IMR-90 (cell line): ENCODE data around the gene L3MBTL4. TPM values are rescaled to one million over a fixed set of nuclear protein-coding genes. Genes with fewer than 3 reads are reported as not detected.

Experiments used
- ATAC-seq: fragments of 200-7000 bp; cut with Tn5 transposase; 2 replicates; pipeline ENCODE4 v1.9.1; 2020; ENCODE audit warnings: low read depth, mild to moderate bottlenecking, moderate library complexity
- BruUV-seq: library from RNA; stranded (reverse); fragments of 400-500 nt; replicated peaks from 2 replicates; lab custom pipeline; 2021; lab: Mats Ljungman, UMichigan
- CTCF ChIA-PET: fragments of 300-600 bp; formaldehyde crosslinking; extraction: SDS; loops from one replicate; lab custom pipeline; 2021; ENCODE audit warnings: antibody characterized with exemption; lab: Yijun Ruan, JAX
- POLR2A ChIA-PET: fragments of 300-600 bp; sonication (Branson Sonifier 250); formaldehyde crosslinking; loops from one replicate; lab custom pipeline; 2022; ENCODE audit warnings: antibody characterized with exemption; ENCODE audit not compliant: unreplicated experiment; lab: Charles Lee
- DNase-seq: peaks from one replicate; pipeline ENCODE4 v3.0.0; 2013
- H2AFZ ChIP-seq: replicated peaks from 2 replicates; pipeline ENCODE3; 2013; ENCODE audit warnings: low read length, mild to moderate bottlenecking; ENCODE audit not compliant: poor library complexity
- H2AK5ac ChIP-seq: 2 replicates; pipeline ENCODE4 v1.6.1; 2013; ENCODE audit warnings: low read depth, low read length, inconsistent platforms
- H2AK9ac ChIP-seq: replicated peaks from 2 replicates; pipeline ENCODE3; 2013; ENCODE audit warnings: mild to moderate bottlenecking, low read depth, low read length, moderate library complexity; ENCODE audit not compliant: poor library complexity
- H2BK120ac ChIP-seq: 2 replicates; pipeline ENCODE4 v1.6.1; 2013; ENCODE audit warnings: low read depth, low read length, inconsistent platforms
- H2BK15ac ChIP-seq: 3 replicates; pipeline ENCODE4 v1.6.1; 2013; ENCODE audit warnings: low read depth, low read length, inconsistent platforms
- H2BK20ac ChIP-seq: 2 replicates; pipeline ENCODE4 v1.6.1; 2013; ENCODE audit warnings: low read depth, mild to moderate bottlenecking, inconsistent platforms, low read length, moderate library complexity
- H2BK5ac ChIP-seq: 2 replicates; pipeline ENCODE4 v1.6.1; 2013; ENCODE audit warnings: mild to moderate bottlenecking, low read depth, low read length, inconsistent platforms; ENCODE audit not compliant: poor library complexity, severe bottlenecking
- H3K14ac ChIP-seq: replicated peaks from 2 replicates; pipeline ENCODE4 v1.6.1; 2013; ENCODE audit warnings: low read depth, low read length, inconsistent platforms
- H3K18ac ChIP-seq: 2 replicates; pipeline ENCODE4 v1.6.1; 2013; ENCODE audit warnings: low read depth, low read length, control low read depth
- H3K23ac ChIP-seq: 2 replicates; pipeline ENCODE4 v1.6.1; 2013; ENCODE audit warnings: low read depth, low read length, inconsistent platforms
- H3K27ac ChIP-seq: 2 replicates; pipeline ENCODE4 v1.5.1; 2013; ENCODE audit warnings: mild to moderate bottlenecking, control low read depth, low read length; ENCODE audit not compliant: insufficient read depth
- H3K27me3 ChIP-seq: 2 replicates; pipeline ENCODE4 v1.6.1; 2013; ENCODE audit warnings: low read length; ENCODE audit not compliant: control insufficient read depth, insufficient read depth
- H3K36me3 ChIP-seq: 2 replicates; pipeline ENCODE4 v1.6.1; 2013; ENCODE audit warnings: low read length, mixed read lengths; ENCODE audit not compliant: control insufficient read depth, insufficient read depth
- H3K4ac ChIP-seq: 2 replicates; pipeline ENCODE4 v1.6.1; 2013; ENCODE audit warnings: low read depth, low read length, inconsistent platforms
- H3K4me1 ChIP-seq: 2 replicates; pipeline ENCODE4 v1.6.1; 2013; ENCODE audit warnings: low read length, mixed read lengths; ENCODE audit not compliant: control insufficient read depth, insufficient read depth
- H3K4me2 ChIP-seq: 2 replicates; pipeline ENCODE4 v1.6.1; 2013; ENCODE audit warnings: low read depth, mild to moderate bottlenecking, control low read depth, low read length, moderate library complexity
- H3K4me3 ChIP-seq: 2 replicates; pipeline ENCODE4 v1.5.1; 2013; ENCODE audit warnings: low read depth, mild to moderate bottlenecking, control low read depth, low read length, moderate library complexity; ENCODE audit not compliant: insufficient read depth
- H3K56ac ChIP-seq: 2 replicates; pipeline ENCODE4 v1.6.1; 2013; ENCODE audit warnings: low read length, inconsistent platforms; ENCODE audit not compliant: insufficient read depth; ENCODE audit errors: extremely low read depth
- H3K79me1 ChIP-seq, 2 experiments: 2 replicates each; pipeline ENCODE4 v1.6.1; 2013; ENCODE audit warnings: low read length in 2 of 2, inconsistent platforms in 1 of 2, low read depth in 1 of 2
- H3K9ac ChIP-seq: 2 replicates; pipeline ENCODE4 v1.6.1; 2013; ENCODE audit warnings: low read depth, low read length, control low read depth
- H3K9me1 ChIP-seq: 2 replicates; pipeline ENCODE4 v1.6.1; 2013; ENCODE audit warnings: low read length, inconsistent platforms; ENCODE audit not compliant: insufficient read depth
- H3K9me3 ChIP-seq: 2 replicates; pipeline ENCODE4 v1.6.1; 2013; ENCODE audit warnings: low read length; ENCODE audit not compliant: control insufficient read depth, insufficient read depth
- H4K20me1 ChIP-seq: 2 replicates; pipeline ENCODE4 v1.6.1; 2013; ENCODE audit warnings: low read length, inconsistent platforms; ENCODE audit not compliant: insufficient read depth
- H4K5ac ChIP-seq: 2 replicates; pipeline ENCODE4 v1.6.1; 2013; ENCODE audit warnings: mild to moderate bottlenecking, low read depth, low read length, control low read depth
- H4K8ac ChIP-seq, 2 experiments: 2 replicates each; pipeline ENCODE4 v1.6.1; 2013; ENCODE audit warnings: low read depth in 2 of 2, low read length in 2 of 2, control low read depth in 1 of 2, inconsistent platforms in 1 of 2
- H4K91ac ChIP-seq: 2 replicates; pipeline ENCODE4 v1.6.1; 2013; ENCODE audit warnings: low read depth, low read length, inconsistent platforms; ENCODE audit not compliant: insufficient read depth
- FOS ChIP-seq: fragments of 150-350 bp; IDR thresholded peaks from 2 replicates; pipeline ENCODE4 v1.6.1; 2016; ENCODE audit warnings: low read depth, low read length
- RCOR1 ChIP-seq: IDR thresholded peaks from 2 replicates; pipeline ENCODE4 v1.6.1; 2012; ENCODE audit warnings: mild to moderate bottlenecking, low read length, improper control_type of control experiment; ENCODE audit not compliant: insufficient replicate concordance
- WGBS, 2 experiments: methylation state at CpG; one replicate each; pipeline versions ENCODE4 v1.1.5 to v1.1.7; 2013; ENCODE audit warnings: missing lambda C conversion rate in 2 of 2; ENCODE audit not compliant: insufficient read length in 1 of 2; ENCODE audit errors: extremely low coverage in 2 of 2; 5-methylcytosine and 5-hydroxymethylcytosine counted together
- dilution Hi-C: fragments of 300-500 bp; cut with HindIII; formaldehyde crosslinking; loops from one replicate; pipeline ENCODE4 v1.14.3; 2018; ENCODE audit warnings: low sequenced_read_pairs; ENCODE audit not compliant: unreplicated experiment
- in situ Hi-C: fragments of 300-500 bp; cut with MboI; formaldehyde crosslinking; loops from 3 replicates; pipeline ENCODE4 v1.14.3; 2019; ENCODE audit warnings: low sequenced_read_pairs, inconsistent platforms, mixed read lengths
- intact Hi-C: fragments of 100-400 bp; cut with micrococcal nuclease; formaldehyde crosslinking; loops from 2 replicates; pipeline ENCODE4 v1.10.0; 2022
- polyA plus RNA-seq, 3 experiments: library from polyadenylated mRNA; depleted of rRNA; stranded (reverse); fragments of >200 nt; gene quantifications; 2 replicates each; pipeline ENCODE4 v1.2.3, GENCODE V29; 2012; ENCODE audit warnings: low replicate concordance in 1 of 3
- total RNA-seq: library from RNA; depleted of rRNA; stranded (reverse); fragments of >200 nt; gene quantifications from 2 replicates; pipeline ENCODE4 v1.2.3, GENCODE V29; 2012

L3MBTL4 gene
- total and polyA plus RNA-seq, 2 of the 4 experiments (the other 2 are of a cell fraction), result under 0.01 to 0.02 TPM

DNA sequence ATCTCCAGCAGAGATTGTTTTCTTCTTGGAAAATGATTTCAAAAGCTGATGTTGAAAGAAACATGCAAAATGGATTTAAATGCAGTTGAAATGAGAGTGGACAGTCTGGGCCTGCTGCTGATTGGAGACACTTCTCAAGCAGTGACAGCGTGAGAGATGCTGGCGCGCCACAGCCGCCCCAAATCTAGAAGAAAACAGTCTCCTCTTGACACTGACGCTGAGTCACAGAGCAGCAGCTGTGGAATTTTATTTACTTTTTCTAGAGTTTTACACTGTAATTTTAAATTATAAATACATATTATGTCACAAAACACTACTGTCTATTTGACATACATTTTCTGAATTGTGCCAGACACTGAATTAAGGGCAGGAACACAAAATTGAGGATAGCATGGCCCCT is 397.5 kb downstream of the L3MBTL4 start:
- Histone ChIP-seq H3K36me3 (no peaks in the 10 kb centered on the region), H2BK5ac (no peak overlapping the region), H2BK15ac (no peak overlapping the region), H3K4me2 (peak overlapping the region; percentile 19; the same call in 1 of the 2 replicates), H3K27ac (no peak overlapping the region), H3K4ac (peak overlapping the region; percentile 30; the same call in 1 of the 2 replicates), H4K5ac (no peak overlapping the region), H3K4me3 (no peak overlapping the region), H3K79me1 (no peaks in the 10 kb centered on the region), H4K91ac (no peak overlapping the region), H2AK9ac (no peak overlapping the region), H3K14ac (no peak overlapping the region), H2BK120ac (no peak overlapping the region), H3K56ac (no peak overlapping the region), H2BK20ac (no peak overlapping the region; the same call in 1 of the 2 replicates), H4K20me1 (no peaks in the 10 kb centered on the region), H3K9me1 (peaks cover 4% of the 10 kb centered on the region), H3K23ac (no peak overlapping the region), H3K27me3 (no peaks in the 10 kb centered on the region), H3K18ac (no peak overlapping the region), H3K9ac (no peak overlapping the region), H3K4me1 (peaks cover 11% of the 10 kb centered on the region), H4K8ac (no peak overlapping the region), H2AFZ (no peak overlapping the region), H2AK5ac (no peak overlapping the region), H3K9me3 (no peaks in the 10 kb centered on the region)
- ChIA-PET POLR2A (no interaction called here), CTCF (no interaction called here)
- dilution Hi-C loops, result no loop called here
- in situ Hi-C loops, result no loop called here
- BruUV-seq, result no TSS peak
- WGBS, 2 experiments, result no CpG with 5 or more reads among the region's 5 CpGs
- TF ChIP-seq FOS, result peak; percentile 52; the same call in 1 of the 2 replicates
- no peak for TF ChIP-seq RCOR1
- DNase-seq (peak; percentile 52), ATAC-seq (peak; percentile 84)
- intact Hi-C loops, result no loop called here
